GM19455 (cell line): Measurements from ENCODE around the gene IP6K3.

ENCODE experiments used
- ATAC-seq: cut with Tn5 transposase; IDR thresholded peaks from one replicate; pipeline ENCODE4 v1.9.1; 2021; ENCODE audit not compliant: unreplicated experiment

IP6K3 gene

GRCh38 chr6:33778444-33779121, 31.9 kb upstream of the IP6K3 start:
- no peak for ATAC-seq

- ATAC-seq = no peak
Observed at GRCh38 chr6:33777398-33778388, 31.0 kb upstream of the IP6K3 start.

DNA sequence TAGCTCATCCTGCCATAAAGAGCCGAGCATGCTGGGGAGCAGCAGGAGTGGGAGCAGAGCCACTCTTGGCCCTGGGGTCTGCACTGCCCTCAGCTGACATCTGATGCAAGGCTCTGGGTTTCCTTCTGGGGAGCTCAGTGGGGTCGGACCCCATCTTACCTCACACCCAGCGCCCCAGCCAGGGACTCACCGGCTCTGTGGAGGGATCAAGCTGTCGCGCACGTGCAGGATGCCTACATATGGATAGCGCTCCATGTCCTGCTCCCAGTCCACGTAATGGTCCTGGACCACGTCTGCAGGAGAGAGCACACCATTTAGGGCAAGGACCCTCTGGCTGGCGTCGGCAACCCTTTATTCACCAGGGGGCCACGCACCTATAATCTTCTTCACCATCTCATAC, 30.1 kb upstream of the IP6K3 start:
- no peak for ATAC-seq

DNA sequence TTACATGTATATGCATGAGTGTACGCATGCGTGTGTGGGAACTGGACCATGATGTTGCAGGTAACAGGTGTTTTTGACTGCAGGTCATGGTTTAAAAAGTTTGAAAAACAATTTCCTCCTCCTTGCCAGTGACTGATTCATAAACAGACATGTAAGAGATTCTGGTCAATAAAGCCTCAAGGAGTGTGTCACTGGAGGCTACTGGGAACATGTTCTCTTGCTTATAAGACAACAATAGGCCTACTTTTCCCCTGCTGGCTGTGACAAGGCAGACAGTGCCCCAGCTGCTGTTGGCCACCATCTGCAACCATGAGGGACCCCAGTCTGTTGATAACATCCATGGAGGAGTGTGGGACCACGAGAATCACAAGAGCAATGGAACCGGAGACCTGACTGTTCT, 29.5 kb upstream of the IP6K3 start:
- no peak for ATAC-seq

DNA sequence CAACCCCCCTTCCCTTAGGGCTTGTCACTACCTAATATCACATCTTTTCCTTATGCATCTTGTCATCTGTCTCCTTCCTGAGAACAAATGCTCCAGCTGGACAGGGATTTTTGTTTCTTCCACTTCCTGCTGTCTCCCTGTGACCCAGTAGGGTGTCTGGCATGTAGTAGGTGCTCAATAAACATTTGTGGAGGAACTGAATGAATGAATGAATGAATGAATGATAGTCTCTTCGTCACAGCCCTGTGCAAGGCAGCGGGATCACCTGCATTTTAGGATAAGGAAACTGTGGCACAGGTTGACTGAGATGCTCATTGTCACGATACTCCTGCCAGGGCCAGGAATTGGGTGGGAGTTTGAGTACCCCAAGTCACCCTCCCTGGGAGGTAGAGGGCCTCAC, 28.1 kb upstream of the IP6K3 start:
- no peak for ATAC-seq

GRCh38 chr6:33772902-33773472, 26.3 kb upstream of the IP6K3 start:
- ATAC-seq = no peak

DNA sequence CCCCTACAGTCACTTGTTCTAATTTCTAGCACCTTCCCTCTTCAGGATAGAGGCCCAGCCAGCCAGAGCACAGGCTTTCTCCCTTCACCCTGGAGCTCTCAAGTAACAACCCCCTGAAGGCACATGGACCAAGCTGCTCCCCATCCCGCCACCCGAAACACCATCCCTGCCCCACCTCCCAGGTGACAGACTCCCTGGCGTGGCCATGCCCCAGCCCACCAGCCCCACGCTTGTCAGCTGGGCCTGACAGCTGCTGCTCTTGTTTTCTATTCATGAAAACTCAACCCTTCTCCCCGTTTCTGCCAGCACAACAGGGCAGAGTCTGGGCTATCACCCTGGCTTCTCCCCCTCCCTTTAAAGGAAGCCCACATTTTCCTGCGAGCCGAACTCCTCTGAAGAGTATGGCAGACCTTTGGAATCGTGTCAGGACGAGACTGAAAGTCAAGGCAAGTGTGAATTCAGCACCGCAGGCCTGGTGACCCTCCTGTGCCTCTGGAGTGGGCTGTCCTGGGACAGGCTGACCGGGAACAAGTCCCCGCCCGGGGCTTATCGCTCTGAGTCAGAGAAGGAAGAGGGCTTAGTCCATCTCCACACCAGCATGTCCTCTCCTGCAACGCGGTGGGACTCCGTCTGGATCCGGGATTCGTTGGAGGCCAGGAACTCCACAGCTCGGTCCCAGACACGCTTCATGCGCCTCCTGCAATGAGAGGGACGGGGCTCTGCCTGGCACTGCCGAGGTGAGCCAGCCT, 25.6 kb upstream of the IP6K3 start:
- ATAC-seq = no peak

DNA sequence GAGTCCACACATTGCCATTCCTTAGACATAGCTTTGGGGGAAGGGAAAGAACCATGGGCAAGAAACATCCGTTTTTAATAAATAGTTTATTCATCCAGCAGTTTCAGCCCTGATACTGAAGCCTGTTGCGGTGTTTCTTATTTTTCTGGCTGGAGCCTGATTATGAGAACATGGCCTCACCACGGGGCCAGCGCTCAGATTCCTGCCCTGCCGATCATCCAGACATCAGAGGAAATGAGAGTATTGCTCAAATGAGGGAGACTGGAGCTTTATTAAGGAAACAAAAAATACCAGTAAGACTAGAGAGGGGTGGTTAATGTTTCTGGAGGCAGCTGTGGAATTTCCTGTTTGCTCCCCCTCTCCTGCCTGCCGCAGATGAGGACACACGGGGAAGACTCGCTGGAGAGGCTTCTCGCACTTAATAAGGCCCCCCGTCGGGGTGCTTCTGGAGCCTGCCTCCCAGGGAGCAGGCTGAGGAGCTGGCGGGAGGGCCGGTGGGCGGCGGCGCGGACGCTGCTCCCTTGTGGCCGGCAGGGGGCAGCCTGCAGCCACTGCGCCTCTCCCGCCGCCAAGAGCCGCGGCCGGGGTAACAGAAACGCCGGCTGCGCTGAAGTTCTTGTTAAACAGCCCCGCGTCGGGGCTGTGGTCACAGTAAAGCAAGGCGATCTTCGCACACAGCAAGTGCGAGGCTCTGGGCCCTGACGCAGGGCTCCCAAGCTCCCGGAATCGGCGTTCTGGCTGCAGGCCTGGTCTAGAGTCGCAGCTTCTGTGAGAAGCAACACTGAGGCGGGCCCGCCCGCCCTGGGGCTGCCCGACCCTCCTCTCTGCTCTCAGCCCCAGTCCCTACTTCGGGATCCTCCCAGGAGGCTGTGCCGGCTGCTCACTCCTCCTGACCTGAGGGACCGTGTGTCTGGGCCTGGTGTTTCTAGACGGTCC, 24.7 kb upstream of the IP6K3 start:
- ATAC-seq = no peak

DNA sequence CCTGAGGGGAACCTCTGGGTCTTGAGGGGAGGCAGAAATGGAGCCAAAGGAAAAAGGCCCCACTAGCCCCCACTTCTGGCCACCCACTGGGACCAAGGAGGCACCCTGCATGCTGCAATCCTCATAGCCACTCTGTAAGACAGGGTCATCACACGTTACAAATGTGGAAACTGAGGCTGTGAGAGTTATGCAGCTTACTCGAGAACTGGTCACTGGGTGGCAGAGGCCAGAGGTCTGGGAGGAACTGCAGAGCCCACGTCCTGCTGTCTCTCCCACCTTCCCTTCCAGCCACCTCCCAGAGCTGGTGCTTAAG, 24.1 kb upstream of the IP6K3 start:
- no peak for ATAC-seq

GRCh38 chr6:33770124-33770832, 23.6 kb upstream of the IP6K3 start:
- no peak for ATAC-seq

DNA sequence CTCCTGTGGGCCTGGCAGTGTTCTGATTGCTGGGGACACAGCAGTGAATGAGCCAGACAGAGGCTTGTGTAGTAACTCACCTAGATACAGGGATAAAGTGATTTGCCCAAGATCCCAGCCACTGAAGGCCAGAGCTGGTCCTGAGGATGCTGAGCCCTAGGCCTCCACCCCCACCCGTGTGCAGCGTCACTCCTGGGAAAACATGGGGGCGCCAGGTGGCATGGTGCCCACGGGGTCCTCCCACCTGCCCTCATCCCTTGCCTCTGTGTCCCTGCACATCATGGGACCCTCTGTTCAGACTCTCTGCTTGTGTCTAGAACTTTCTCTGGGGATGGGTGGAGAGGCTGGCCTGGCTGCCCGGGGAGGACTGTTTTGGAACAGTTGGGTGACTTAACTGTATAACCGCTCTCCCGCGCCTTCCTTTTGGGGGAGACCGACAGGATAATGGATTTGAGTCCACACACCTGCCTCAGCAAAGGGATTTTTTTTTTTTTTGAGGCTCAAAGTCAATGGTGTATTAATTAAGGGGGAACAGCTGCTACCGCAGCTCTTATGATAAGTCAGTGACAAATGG, 22.6 kb upstream of the IP6K3 start:
- ATAC-seq = no peak

- peak; percentile 59 for ATAC-seq
Observed at GRCh38 chr6:33768644-33769120, 22.0 kb upstream of the IP6K3 start.

- ATAC-seq = no peak
Observed at GRCh38 chr6:33766921-33767907, 20.5 kb upstream of the IP6K3 start.

GRCh38 chr6:33765368-33765767, 18.7 kb upstream of the IP6K3 start:
- no peak for ATAC-seq

GRCh38 chr6:33764036-33764435, 17.3 kb upstream of the IP6K3 start:
- ATAC-seq = no peak

- ATAC-seq = no peak
Observed at GRCh38 chr6:33763483-33763882, 16.8 kb upstream of the IP6K3 start.

DNA sequence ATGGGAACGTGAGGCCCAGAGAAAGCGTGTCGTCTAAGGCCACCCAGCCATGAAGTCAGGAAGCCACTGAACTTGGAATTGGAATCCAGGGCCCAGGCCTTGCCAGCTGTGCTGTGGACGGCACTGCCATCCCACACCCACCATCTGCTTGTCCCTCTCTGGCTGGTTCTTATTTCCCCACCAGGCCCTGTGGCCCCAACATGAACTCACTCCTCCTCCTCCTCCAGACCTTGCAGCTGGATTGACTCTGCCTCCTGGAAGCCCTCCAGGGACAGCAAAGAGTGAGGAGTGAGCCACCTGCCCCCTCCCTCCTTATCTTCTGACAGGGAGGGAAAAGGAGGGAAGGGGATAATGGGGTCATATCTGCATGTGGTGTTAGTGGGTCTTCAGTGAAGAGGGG, 16.0 kb upstream of the IP6K3 start:
- ATAC-seq = no peak
